GM20431 (cell line): ENCODE data around the gene GEMIN4.
"Not testable (repeated sequence)": the region's sequence is repeated elsewhere in the genome, so short reads cannot be mapped to it uniquely, and the experiment has no call there.

Source experiments
- in situ Hi-C: fragments of 300-500 bp; cut with MseI, MboI; formaldehyde crosslinking; loops from one replicate; pipeline ENCODE4 v1.15.0; 2020; ENCODE audit warnings: low sequenced_read_pairs; ENCODE audit not compliant: unreplicated experiment

GEMIN4 gene

GRCh38 chr17:781805-782731 is 30.0 kb upstream of the GEMIN4 start, which contains the start of the genes GLOD4 and MRM3:
Gene GLOD4, minus strand, starts transcription at chr17:782280. Its CDS starts 25 bp downstream, at chr17:782255.
Gene MRM3, plus strand, starts transcription at chr17:782353. Its CDS starts 26 bp downstream, at chr17:782379.
- in situ Hi-C loops = no loop called here

DNA sequence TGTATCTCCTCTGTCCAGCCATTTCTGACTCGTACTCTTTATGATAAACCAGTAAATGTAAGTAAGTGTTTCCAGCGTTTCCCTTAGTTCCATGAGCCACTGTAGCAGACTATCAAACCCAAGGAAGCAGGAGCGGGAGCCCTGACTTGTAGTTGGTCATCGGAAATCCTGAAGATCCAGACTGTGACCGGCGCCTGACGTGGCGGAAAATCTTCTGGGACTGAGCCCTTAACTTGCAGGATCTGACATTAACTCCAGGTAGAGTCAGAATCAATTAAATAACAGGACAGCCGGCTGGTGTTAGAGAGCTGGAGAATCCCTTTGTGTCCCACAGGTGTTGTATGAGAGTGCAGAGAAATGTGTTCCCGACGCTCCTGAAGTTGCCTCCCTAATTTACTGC is 26.0 kb upstream of the GEMIN4 start:
- in situ Hi-C loops = no loop called here

GRCh38 chr17:774313-774584 is 22.2 kb upstream of the GEMIN4 start:
- in situ Hi-C loops = no loop called here

DNA sequence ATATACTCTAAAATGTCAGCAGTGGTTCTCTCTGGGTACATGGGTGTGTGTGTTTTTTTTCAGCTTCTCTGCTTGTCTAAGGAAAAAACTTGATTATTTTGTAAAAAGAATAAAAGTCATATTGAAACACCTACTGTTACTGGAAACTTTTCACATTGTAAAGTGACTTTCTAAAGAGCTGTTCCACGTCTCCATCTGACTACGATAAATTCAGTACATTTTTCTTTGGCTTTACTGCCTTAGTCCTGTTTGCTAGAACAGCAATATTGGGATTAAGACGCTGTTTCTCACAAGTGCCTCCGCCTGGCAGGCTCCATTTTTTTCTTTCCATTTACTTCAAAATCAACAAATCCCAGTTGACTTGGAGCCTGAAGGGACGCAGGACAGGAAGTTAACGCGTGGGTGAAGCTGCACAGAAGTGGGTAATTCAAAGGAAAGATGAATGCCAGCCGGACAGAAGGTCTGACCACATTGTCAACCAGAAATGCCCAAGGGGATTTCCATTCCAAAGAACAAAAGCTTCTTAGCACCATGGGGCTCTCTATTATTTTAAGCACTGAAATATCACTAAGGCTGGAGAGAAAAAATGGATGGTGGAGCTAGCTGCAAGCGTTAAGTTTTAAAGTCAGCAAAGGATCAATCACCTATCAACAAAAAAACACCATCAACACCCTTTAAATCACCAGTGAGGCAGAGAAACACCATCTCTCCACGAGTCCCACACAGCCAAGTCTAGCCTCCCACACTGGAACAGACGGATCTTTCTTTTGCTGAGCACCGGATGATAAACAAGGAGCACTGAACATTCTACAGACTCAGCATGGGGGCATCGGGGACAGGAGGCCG is 21.6 kb upstream of the GEMIN4 start:
- in situ Hi-C loops = no loop called here

DNA sequence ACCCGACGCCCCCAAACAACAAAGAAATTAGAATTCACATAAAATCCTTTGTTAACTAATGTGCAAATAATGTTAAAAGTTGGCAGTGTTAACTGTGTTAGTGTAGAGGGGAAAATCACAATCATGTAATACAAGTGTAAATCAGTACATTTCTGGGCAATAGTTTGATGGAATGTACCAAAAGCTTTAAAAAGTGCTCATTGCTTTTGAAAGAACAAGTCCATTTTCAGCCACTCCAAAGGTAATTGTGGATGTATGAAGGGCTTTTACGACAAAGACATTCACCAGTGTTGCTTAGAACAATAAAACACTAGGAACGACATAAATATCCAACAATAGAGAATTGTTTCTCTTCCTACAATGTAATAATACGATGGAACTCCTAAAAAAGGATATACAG is 21.0 kb upstream of the GEMIN4 start:
- in situ Hi-C loops = no loop called here

DNA sequence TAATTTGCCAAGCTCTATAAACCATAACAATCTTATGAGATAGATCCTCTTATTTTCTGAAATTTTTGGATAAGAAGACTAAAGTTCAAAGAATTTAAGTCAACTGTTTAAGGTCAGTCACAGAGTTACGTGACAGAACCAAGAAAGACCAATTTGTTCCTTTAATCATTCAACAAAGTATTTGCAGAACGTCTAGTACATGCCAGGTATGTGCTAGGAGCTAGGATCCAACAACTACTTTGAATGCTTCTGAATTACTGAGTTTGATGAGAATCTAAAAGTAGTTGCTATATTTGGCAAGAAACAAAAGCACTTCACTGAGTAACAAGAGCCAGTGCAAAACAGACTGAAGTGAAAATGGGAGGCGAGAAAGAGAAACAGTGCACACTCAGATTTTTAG is 15.0 kb upstream of the GEMIN4 start:
- in situ Hi-C loops = no loop called here

DNA sequence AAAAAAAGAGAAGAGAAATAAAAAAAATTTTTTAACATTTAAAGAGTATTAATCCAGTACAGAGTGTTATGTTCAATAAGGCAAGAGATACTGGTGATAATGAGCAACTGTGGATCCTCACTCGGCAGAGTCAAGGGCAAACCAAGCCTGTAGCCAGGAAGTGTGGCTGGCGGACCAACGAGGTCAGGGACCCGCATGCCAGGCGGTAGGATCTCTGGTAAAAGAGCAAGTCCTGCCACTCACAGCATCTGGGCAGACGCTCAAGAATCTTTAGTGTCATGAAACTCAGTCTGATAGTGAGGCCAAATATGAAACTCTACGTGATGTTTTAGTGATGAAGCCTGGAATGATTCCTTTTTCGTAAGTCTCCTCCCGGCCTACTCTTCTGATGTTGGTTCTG is 8.3 kb upstream of the GEMIN4 start:
- in situ Hi-C loops = no loop called here

GRCh38 chr17:759964-760363 is 7.9 kb upstream of the GEMIN4 start:
- in situ Hi-C loops = no loop called here

- in situ Hi-C loops = not testable (repeated sequence)
Measured at GRCh38 chr17:756010-756567, 4.0 kb upstream of the GEMIN4 start.

GRCh38 chr17:755319-755961 is 3.4 kb upstream of the GEMIN4 start:
- in situ Hi-C loops = not testable (repeated sequence)

DNA sequence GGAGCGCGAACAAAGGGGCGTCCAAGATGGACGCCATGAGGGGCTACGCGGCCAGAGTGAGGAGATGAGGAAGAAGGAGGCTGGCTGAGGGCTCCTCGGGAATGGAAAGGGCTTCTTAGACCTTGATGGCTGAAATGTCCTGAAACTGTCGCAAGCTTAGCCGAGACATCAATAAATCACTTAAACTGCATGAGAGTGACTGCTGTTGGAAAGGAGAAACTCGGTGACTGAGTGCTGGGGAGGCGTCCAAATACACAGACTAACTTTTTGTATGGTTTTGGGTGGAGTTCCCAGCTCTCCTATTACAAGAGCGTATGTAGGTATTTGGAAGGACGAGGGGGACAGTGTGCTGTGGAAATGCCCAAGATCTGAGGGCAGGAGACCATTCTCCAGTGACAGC is 1.4 kb upstream of the GEMIN4 start:
- in situ Hi-C loops = no loop called here

GRCh38 chr17:752620-753219 is 656 bp upstream of the GEMIN4 start:
- in situ Hi-C loops = no loop called here

- in situ Hi-C loops = no loop called here
Measured at GRCh38 chr17:751269-752001, 629 bp downstream of the GEMIN4 start.

- in situ Hi-C loops = no loop called here
Measured at GRCh38 chr17:750431-751037, 1.5 kb downstream of the GEMIN4 start.

DNA sequence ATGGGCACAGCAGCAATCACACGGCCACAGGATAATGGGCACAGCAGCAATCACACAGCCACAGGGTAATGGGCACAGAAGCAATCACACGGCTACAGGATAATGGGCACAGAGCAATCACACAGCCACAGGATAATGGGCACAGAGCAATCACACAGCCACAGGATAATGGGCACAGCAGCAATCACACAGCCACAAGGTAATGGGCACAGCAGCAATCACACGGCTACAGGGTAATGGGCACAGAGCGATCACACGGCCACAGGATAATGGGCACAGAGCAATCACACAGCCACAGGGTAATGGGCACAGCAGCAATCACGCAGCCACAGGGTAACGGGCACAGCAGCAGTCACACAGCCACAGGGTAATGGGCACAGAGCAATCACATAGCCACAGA is 2.7 kb downstream of the GEMIN4 start:
- in situ Hi-C loops = not testable (repeated sequence)

DNA sequence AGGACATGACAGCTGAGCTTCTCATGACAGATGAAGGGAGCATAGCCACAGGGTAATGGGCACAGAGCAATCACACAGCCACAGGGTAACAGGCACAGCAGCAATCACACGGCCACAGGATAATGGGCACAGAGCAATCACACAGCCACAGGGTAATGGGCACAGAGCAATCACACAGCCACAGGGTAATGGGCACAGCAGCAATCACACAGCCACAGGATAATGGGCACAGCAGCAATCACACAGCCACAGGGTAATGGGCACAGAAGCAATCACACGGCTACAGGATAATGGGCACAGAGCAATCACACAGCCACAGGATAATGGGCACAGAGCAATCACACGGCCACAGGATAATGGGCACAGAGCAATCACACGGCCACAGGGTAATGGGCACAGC is 3.5 kb downstream of the GEMIN4 start:
- in situ Hi-C loops = not testable (repeated sequence)

DNA sequence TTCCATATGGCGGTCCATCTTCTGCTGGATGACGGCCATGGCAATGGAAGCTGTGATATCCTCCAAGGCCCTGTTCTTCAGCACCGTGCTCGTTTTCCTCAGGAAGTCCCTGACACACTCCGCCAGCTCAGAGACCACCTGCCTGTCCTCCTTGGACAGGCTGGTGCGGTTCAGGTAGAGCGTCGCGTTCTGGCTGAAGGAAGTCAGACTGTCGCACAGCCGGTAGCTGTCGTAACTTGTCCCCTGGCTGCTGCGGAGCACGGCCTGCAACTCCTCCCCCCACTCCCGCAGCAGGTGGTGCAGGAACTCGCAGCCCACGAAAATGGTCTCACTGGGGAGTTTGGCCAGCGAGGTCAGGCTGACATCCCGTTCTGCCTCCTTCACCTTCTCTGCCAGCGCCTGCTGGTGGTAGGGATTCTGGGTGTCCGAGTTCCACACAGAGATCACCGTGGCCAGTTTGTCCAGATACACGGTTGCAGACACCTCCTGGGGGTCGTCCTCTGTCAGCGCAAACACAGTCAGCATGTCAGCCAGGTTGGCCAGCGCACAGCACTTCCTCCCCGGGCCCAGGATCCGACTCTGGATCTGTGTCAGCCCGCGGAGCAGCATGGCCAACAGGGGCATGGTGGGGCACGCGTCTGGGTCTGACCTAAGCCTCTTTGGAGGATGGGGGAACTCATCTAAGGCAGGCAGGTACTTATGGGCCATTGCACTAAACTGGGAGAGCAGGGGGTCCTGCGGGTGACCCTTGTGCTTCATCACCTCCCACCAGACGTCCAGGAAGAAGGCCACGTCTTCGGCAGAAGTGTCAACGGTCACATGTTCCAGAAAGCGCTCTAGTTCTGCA is 5.1 kb downstream of the GEMIN4 start:
- in situ Hi-C loops = no loop called here

DNA sequence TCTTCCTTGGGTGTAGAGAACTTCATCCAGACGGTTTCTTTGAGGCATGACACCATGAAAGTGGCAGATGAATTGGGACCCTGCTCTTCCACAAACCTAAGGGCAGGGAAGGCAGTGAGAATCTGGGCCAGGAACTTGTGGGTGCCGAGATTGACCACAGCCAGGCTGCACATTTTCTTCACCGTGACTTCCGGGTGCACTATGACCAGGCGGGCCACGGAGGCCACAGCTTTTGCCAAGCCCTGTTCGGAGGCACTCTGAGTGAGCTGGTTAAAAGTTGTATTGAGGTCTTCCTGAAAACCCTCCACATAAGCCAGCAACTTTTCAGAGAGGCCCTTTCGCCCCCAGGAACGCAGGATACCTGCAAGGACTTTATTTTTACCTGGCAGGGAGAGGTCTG is 5.9 kb downstream of the GEMIN4 start:
- in situ Hi-C loops = no loop called here
